Measurements from ENCODE around the gene HMOX2. TPM values are rescaled to one million over a fixed set of nuclear protein-coding genes. Genes with fewer than 3 reads are reported as not detected.
A peak's percentile ranks its signal among the peaks of the same experiment; 100 is the strongest.

The HMOX2 gene
- total RNA-seq, 1 donor from 2014 or later, result 53.8 TPM

DNA sequence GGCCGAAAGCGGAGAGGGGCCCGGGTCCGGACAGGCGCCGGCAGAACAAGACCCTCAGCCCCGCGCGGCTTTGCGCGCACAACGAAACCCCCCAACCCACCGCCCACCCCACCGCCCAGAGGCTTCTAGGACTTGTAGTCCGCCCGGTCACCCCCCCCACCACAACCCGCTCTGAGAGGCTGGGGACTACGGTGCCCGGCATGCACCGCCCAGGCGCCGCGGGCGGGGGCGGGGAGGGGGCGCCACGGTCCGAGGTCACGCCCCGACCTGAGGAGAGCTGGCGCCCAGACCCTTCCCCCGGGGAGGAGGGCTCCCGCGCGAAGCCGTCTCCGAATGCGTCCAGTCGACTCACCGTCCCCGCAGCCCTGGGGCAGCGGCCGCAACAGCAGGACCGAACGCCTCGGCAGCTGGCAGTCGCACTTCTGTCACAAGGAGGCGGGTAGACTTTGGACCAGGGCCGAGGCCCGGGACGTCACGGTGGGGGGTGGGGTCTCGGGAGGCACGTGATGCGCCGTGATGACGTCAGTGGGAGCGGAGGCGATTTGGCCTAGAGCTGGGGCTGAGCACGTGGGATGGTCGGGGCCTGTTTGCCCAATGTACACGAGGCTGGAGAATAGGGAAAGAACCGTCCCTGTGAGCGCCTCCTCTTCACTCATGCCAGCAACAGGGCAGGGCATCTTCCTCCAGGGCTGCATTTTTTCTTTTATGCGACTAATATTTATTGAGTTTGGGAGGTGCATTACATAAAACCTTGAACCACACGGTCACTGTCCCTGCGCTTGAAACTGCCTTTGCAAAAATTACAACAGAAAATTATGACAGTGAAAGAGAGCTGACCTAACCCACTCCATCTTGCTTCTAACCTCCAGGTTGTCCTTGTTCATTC is 62.4 kb downstream of the HMOX2 start, which contains the start of gene CDIP1:
Gene CDIP1, minus strand, starts transcription at position 424 of the 886 bp plus-strand sequence. CDS start 24,643 bp downstream, outside the sequence.
- Histone ChIP-seq H3K9me3 (peaks cover 3% of the 10 kb centered on the region), H3K27ac (peak within 1 kb of the TSS; percentile 89)
- intact Hi-C loops (cut with DNase I), result no loop called here

DNA sequence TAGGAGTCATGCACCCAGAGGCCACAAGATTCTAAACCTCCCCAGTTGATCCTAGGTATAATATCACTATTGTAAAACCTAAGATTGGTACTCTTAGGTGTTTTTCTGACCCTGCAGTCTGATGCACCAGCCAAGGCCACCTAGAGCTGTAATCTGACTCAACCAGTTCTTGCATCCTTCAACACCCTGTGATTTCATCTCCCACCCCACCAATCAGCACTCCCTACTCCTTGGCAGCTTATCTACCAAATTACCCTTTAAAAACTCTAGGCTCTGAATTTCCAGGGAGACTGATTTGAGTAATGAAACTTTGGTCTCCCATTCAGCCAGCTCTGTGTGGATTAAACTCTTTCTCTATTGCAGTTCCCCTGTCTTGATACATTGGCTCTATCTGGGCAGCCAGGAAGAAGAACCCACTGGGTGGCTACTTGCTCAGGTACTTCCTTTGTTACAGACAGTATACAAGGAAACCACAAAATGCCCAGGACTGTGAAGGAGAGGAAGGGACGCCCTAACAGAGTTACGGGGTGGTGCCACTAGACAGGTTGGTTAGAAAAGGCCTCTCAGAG is 63.6 kb downstream of the HMOX2 start:
- intact Hi-C loops (cut with DNase I), result no loop called here
- ATAC-seq, result no peak
- TF ChIP-seq, protein P1, sequence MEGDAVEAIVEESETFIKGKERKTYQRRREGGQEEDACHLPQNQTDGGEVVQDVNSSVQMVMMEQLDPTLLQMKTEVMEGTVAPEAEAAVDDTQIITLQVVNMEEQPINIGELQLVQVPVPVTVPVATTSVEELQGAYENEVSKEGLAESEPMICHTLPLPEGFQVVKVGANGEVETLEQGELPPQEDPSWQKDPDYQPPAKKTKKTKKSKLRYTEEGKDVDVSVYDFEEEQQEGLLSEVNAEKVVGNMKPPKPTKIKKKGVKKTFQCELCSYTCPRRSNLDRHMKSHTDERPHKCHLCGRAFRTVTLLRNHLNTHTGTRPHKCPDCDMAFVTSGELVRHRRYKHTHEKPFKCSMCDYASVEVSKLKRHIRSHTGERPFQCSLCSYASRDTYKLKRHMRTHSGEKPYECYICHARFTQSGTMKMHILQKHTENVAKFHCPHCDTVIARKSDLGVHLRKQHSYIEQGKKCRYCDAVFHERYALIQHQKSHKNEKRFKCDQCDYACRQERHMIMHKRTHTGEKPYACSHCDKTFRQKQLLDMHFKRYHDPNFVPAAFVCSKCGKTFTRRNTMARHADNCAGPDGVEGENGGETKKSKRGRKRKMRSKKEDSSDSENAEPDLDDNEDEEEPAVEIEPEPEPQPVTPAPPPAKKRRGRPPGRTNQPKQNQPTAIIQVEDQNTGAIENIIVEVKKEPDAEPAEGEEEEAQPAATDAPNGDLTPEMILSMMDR (IDR thresholded peaks at IDR 0.05), result no peak

More for the DNA sequence above, 62.4 kb downstream of the HMOX2 start, which contains the start of gene CDIP1:
- Histone ChIP-seq H3K4me3 (peak within 1 kb of the TSS; percentile 81), H3K4me1 (peaks cover 10% of the 10 kb centered on the region), H3K27me3 (ENCODE audit: low read depth) (no peaks in the 10 kb centered on the region), H3K36me3 (no peaks in the 10 kb centered on the region)
- TF ChIP-seq, protein P1 (IDR thresholded peaks at IDR 0.05), result peak; percentile 22
- DNase-seq, result peak; percentile 98
- peak; percentile 98 for ATAC-seq

DNA sequence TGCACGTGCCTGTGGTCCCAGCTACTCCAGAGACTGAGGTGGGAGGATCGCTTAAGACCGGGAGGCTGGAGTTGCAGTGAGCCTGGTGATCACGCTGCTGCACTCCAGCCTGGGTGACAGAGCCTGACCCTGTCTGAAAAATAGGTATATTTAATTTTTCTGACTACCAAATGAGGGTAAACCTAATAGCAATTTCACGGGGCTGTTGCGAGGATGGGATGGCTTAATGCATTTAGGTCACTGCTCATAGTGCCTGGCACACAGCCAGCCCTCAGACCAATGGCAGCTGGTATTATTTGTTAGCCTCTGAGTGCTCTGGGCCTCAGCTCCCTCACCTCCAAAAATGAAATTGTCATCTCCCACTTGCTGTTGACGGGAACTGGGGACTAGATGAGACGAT is 68.3 kb downstream of the HMOX2 start:
- H3K27ac ChIP-seq, result no peak overlapping the region
- H3K27me3 ChIP-seq (ENCODE audit: low read depth), result no peaks in the 10 kb centered on the region
- no peaks in the 10 kb centered on the region for H3K4me1 ChIP-seq
- no peaks in the 10 kb centered on the region for H3K36me3 ChIP-seq
- H3K9me3 ChIP-seq, result peaks cover 3% of the 10 kb centered on the region
- intact Hi-C loops (cut with DNase I), result no loop called here
- no peak overlapping the region for H3K4me3 ChIP-seq
- TF ChIP-seq, protein P1 (IDR thresholded peaks at IDR 0.05), result no peak
- DNase-seq, result no peak
- ATAC-seq, result no peak

More for the DNA sequence above, 63.6 kb downstream of the HMOX2 start:
- Histone ChIP-seq H3K4me1 (peaks cover 10% of the 10 kb centered on the region), H3K36me3 (no peaks in the 10 kb centered on the region), H3K9me3 (peaks cover 3% of the 10 kb centered on the region), H3K27me3 (ENCODE audit: low read depth) (no peaks in the 10 kb centered on the region), H3K4me3 (no peak overlapping the region), H3K27ac (no peak overlapping the region)
- no peak for DNase-seq

DNA sequence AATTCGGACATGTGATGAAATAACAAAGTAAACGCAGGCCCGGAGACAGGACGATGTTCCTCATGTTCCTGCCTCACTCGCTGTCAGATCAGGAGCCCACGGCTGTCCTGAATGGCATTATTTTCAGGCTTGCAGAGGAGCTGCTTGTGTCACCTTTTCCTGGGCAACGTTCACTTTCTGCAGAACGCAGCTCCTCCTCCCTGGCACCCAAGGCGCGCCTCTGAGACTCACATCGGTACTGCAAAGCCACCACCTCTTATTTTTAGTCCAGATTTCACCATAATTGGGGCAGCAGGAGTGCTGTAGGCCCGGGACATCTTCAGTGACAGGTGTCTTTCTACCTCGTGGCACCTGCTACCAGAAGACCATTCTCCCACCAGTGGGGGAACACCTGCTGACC is 71.9 kb downstream of the HMOX2 start:
- Histone ChIP-seq H3K36me3 (no peaks in the 10 kb centered on the region), H3K4me1 (no peaks in the 10 kb centered on the region), H3K27me3 (ENCODE audit: low read depth) (no peaks in the 10 kb centered on the region), H3K4me3 (no peak overlapping the region), H3K27ac (no peak overlapping the region), H3K9me3 (no peaks in the 10 kb centered on the region)
- ATAC-seq (no peak), DNase-seq (no peak)
- intact Hi-C loops (cut with DNase I), result no loop called here
- TF ChIP-seq, protein P1 (IDR thresholded peaks at IDR 0.05), result no peak

DNA sequence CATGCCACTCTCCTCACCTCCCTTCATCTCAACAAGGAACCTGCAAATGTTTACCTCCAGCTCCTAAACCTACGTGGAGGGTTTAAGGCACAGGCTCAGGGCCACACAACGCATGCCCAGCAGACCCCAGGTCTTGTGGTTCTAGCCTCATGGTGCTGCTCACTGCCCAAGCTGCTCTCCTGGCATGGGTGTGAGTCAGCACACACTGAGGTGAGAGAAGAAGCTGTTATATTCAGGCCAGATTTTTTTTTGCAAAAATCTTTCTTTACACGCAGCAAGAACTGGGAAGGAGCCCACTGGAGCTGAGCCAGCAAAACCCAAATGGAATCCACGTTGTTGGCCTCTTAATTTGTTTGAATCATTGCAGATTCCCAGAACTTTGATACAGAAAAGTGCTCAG is 74.4 kb downstream of the HMOX2 start:
- no peak overlapping the region for H3K4me3 ChIP-seq
- DNase-seq (no peak), ATAC-seq (no peak)
- no peaks in the 10 kb centered on the region for H3K27me3 ChIP-seq (ENCODE audit: low read depth)
- no peaks in the 10 kb centered on the region for H3K36me3 ChIP-seq
- H3K27ac ChIP-seq, result no peak overlapping the region
- TF ChIP-seq, protein P1 (IDR thresholded peaks at IDR 0.05), result no peak
- no peaks in the 10 kb centered on the region for H3K4me1 ChIP-seq
- no peaks in the 10 kb centered on the region for H3K9me3 ChIP-seq
- intact Hi-C loops (cut with DNase I), result no loop called here
